WTC11 (cell line): ENCODE data around the gene AATK. TPM values are rescaled to one million over a fixed set of nuclear protein-coding genes. Genes with fewer than 3 reads are reported as not detected.

ENCODE experiments used
- ATAC-seq: fragments of 200-7000 bp; cut with Tn5 transposase; 2 replicates; pipeline ENCODE4 v1.10.0; 2021; ENCODE audit warnings: mild to moderate bottlenecking, moderate library complexity
- CTCF ChIA-PET: fragments of 300-600 bp; sonication (Branson Sonifier 250); formaldehyde crosslinking; loops from one replicate; lab custom pipeline; 2021; ENCODE audit warnings: antibody characterized with exemption; lab: Charles Lee
- POLR2A ChIA-PET: fragments of 350-600 bp; sonication (Branson Sonifier 250); formaldehyde crosslinking; loops from one replicate; lab custom pipeline; 2021; ENCODE audit warnings: antibody characterized with exemption; lab: Charles Lee
- DNase-seq: peaks from one replicate; pipeline ENCODE4 v3.0.0; 2021; ENCODE audit warnings: low spot score
- H3K27ac Mint-ChIP-seq: 2 replicates; pipeline ENCODE4 v1.8.0; 2021; ENCODE audit warnings: mixed read lengths
- H3K27me3 Mint-ChIP-seq: 2 replicates; pipeline ENCODE4 v1.8.0; 2021; ENCODE audit warnings: low read depth, mild to moderate bottlenecking, moderate library complexity, mixed read lengths
- H3K36me3 Mint-ChIP-seq: 2 replicates; pipeline ENCODE4 v1.8.0; 2021; ENCODE audit warnings: mixed read lengths
- H3K4me1 Mint-ChIP-seq: 2 replicates; pipeline ENCODE4 v1.8.0; 2022; ENCODE audit warnings: mixed read lengths
- H3K4me3 Mint-ChIP-seq: 2 replicates; pipeline ENCODE4 v1.8.0; 2021; ENCODE audit warnings: mild to moderate bottlenecking, moderate library complexity, mixed read lengths
- H3K9me3 Mint-ChIP-seq: 2 replicates; pipeline ENCODE4 v1.8.0; 2021; ENCODE audit warnings: mixed read lengths
- ATF3 ChIP-seq: sonication (generic); formaldehyde crosslinking; conservative IDR thresholded peaks from 2 replicates; pipeline ENCODE4 v1.8.1; 2022; ENCODE audit warnings: mild to moderate bottlenecking, missing genetic modification reagents
- CBFB ChIP-seq: sonication (generic); formaldehyde crosslinking; IDR thresholded peaks from 2 replicates; pipeline ENCODE4 v1.8.1; 2022; ENCODE audit warnings: mild to moderate bottlenecking, low read depth, missing genetic modification reagents
- CTCF ChIP-seq: fragments of 200-600 bp; IDR thresholded peaks from 2 replicates; pipeline ENCODE4 v1.8.0; 2022; ENCODE audit warnings: antibody characterized with exemption
- ELF4 ChIP-seq: sonication (generic); formaldehyde crosslinking; IDR thresholded peaks from 2 replicates; pipeline ENCODE4 v1.8.1; 2022; ENCODE audit warnings: low read depth, mild to moderate bottlenecking, moderate library complexity, missing genetic modification reagents
- GABPB1 ChIP-seq: sonication (generic); formaldehyde crosslinking; IDR thresholded peaks from 2 replicates; pipeline ENCODE4 v1.8.1; 2023; ENCODE audit warnings: mild to moderate bottlenecking, missing genetic modification reagents
- HMGA2 ChIP-seq: fragments of 250-450 bp; sonication (Bioruptor Pico); IDR thresholded peaks from 2 replicates; pipeline ENCODE4 v1.4.0; 2021; ENCODE audit warnings: mild to moderate bottlenecking, moderate library complexity
- HMGXB4 ChIP-seq: sonication (generic); formaldehyde crosslinking; IDR thresholded peaks from 2 replicates; pipeline ENCODE4 v1.8.1; 2023; ENCODE audit warnings: mild to moderate bottlenecking, moderate library complexity, missing genetic modification reagents
- KAT7 ChIP-seq: sonication (generic); formaldehyde crosslinking; IDR thresholded peaks from 2 replicates; pipeline ENCODE4 v1.8.1; 2023; ENCODE audit warnings: missing genetic modification reagents, mild to moderate bottlenecking, borderline replicate concordance
- MAX ChIP-seq: sonication (generic); formaldehyde crosslinking; IDR thresholded peaks from 2 replicates; pipeline ENCODE4 v1.8.0; 2022; ENCODE audit warnings: mild to moderate bottlenecking, missing genetic modification reagents
- MXD4 ChIP-seq: fragments of 250-450 bp; sonication (Bioruptor Pico); IDR thresholded peaks from 2 replicates; pipeline ENCODE4 v1.8.0; 2021; ENCODE audit warnings: mild to moderate bottlenecking, moderate library complexity, borderline replicate concordance
- NR2C2 ChIP-seq: sonication (generic); formaldehyde crosslinking; IDR thresholded peaks from 2 replicates; pipeline ENCODE4 v1.8.0; 2022; ENCODE audit warnings: mild to moderate bottlenecking, missing genetic modification reagents
- OVOL2 ChIP-seq: fragments of 250-450 bp; sonication (Bioruptor Pico); IDR thresholded peaks from 2 replicates; pipeline ENCODE4 v1.9.0; 2021; ENCODE audit warnings: mild to moderate bottlenecking, borderline replicate concordance
- RORB ChIP-seq: fragments of 250-450 bp; sonication (Bioruptor Pico); IDR thresholded peaks from 2 replicates; pipeline ENCODE4 v1.9.0; 2021; ENCODE audit warnings: mild to moderate bottlenecking
- SOX15 ChIP-seq: fragments of 250-450 bp; sonication (Bioruptor Pico); IDR thresholded peaks from 2 replicates; pipeline ENCODE4 v1.9.0; 2021; ENCODE audit warnings: mild to moderate bottlenecking
- SP1 ChIP-seq: sonication (generic); formaldehyde crosslinking; conservative IDR thresholded peaks from 2 replicates; pipeline ENCODE4 v1.8.1; 2022; ENCODE audit warnings: missing genetic modification reagents
- USF2 ChIP-seq: sonication (generic); formaldehyde crosslinking; IDR thresholded peaks from 2 replicates; pipeline ENCODE4 v1.8.1; 2023; ENCODE audit warnings: mild to moderate bottlenecking, missing genetic modification reagents, moderate library complexity
- ZNF532 ChIP-seq: fragments of 250-450 bp; sonication (Bioruptor Pico); IDR thresholded peaks from 2 replicates; pipeline ENCODE4 v1.9.0; 2021; ENCODE audit warnings: mild to moderate bottlenecking, borderline replicate concordance
- total RNA-seq: library from RNA; stranded (reverse); gene quantifications from 3 replicates; pipeline ENCODE4 v1.2.3, GENCODE V29; 2021

The AATK gene
- total RNA-seq, 1 experiment from 2014 or later, result 2.9 TPM

- DNase-seq, result no peak
- H3K4me3 Mint-ChIP-seq, result no peak overlapping the region
- peaks cover 8% of the 10 kb centered on the region; the same call in 1 of the 2 replicates for H3K36me3 Mint-ChIP-seq
- CTCF ChIA-PET, result interaction anchor here (0.6 to 2.8 kb wide), 33 partner anchors 9 to 393 kb away, joined by 3 to 18 read pairs (median 4); partner anchors contain the start of genes CEP131, NDUFAF8 and TEPSIN
- 0 out of 2 replicates have a peak, but pooled peaks have one; percentile 14 for TF ChIP-seq USF2 (CRISPR knock-in tag)
- TF ChIP-seq CTCF, result no peak
- H3K9me3 Mint-ChIP-seq, result peaks cover 11% of the 10 kb centered on the region
- no peak overlapping the region for H3K27ac Mint-ChIP-seq
- POLR2A ChIA-PET, result interaction anchor here (0.6 to 1.1 kb wide), 2 partner anchors 90 to 582 kb away, joined by 3 read pairs; no protein-coding TSS in a partner anchor
- ATAC-seq, result no peak; the same call in 1 of the 2 replicates
- no peaks in the 10 kb centered on the region for H3K4me1 Mint-ChIP-seq
- H3K27me3 Mint-ChIP-seq, result no peaks in the 10 kb centered on the region
These were observed 22.9 kb downstream of the AATK start for GRCh38 chr17:81143200-81143527.

- ChIA-PET POLR2A (interaction anchor here (0.6 kb wide), 1 partner anchor 582 kb away, joined by 3 read pairs; no protein-coding TSS in a partner anchor), CTCF (interaction anchor here (0.6 to 2.8 kb wide), 33 partner anchors 9 to 394 kb away, joined by 3 to 18 read pairs (median 4); partner anchors contain the start of genes CEP131, NDUFAF8 and TEPSIN)
- peak; percentile 90 for ATAC-seq
- peak; percentile 80 for DNase-seq
- no peaks in the 10 kb centered on the region for H3K27me3 Mint-ChIP-seq
- H3K9me3 Mint-ChIP-seq, result peaks cover 17% of the 10 kb centered on the region
- H3K27ac Mint-ChIP-seq, result peak overlapping the region; percentile 60; the same call in 1 of the 2 replicates
- no peak overlapping the region for H3K4me3 Mint-ChIP-seq
- H3K36me3 Mint-ChIP-seq, result peaks cover 13% of the 10 kb centered on the region; the same call in 1 of the 2 replicates
- H3K4me1 Mint-ChIP-seq, result no peaks in the 10 kb centered on the region
- TF ChIP-seq MAX (CRISPR knock-in tag) (peak; percentile 47; the same call in 1 of the 2 replicates), CTCF (no peak), GABPB1 (CRISPR knock-in tag) (peak; percentile 59)
These were observed 23.5 kb downstream of the AATK start for GRCh38 chr17:81142301-81143199.

- ATAC-seq, result no peak
- H3K9me3 Mint-ChIP-seq, result peaks cover 19% of the 10 kb centered on the region
- H3K4me3 Mint-ChIP-seq, result no peak overlapping the region
- ChIA-PET CTCF (interaction anchor here (0.9 to 2.0 kb wide), 5 partner anchors 9 to 60 kb away, joined by 3 to 5 read pairs (median 5); no protein-coding TSS in a partner anchor), POLR2A (no interaction called here)
- H3K4me1 Mint-ChIP-seq, result no peaks in the 10 kb centered on the region
- DNase-seq, result no peak
- no peaks in the 10 kb centered on the region for H3K27me3 Mint-ChIP-seq
- H3K36me3 Mint-ChIP-seq, result peaks cover 14% of the 10 kb centered on the region; the same call in 1 of the 2 replicates
- no peak overlapping the region for H3K27ac Mint-ChIP-seq
- TF ChIP-seq SOX15 (no peak), SP1 (no peak), ATF3 (CRISPR knock-in tag) (no peak), OVOL2 (CRISPR knock-in tag) (no peak), ZNF532 (CRISPR knock-in tag) (no peak), ELF4 (CRISPR knock-in tag) (no peak), RORB (no peak), KAT7 (CRISPR knock-in tag) (no peak), NR2C2 (CRISPR knock-in tag) (no peak), MAX (CRISPR knock-in tag) (no peak), HMGXB4 (no peak), MXD4 (CRISPR knock-in tag) (no peak), HMGA2 (CRISPR knock-in tag) (no peak), CBFB (CRISPR knock-in tag) (no peak)
These were observed 25.3 kb downstream of the AATK start for GRCh38 chr17:81140695-81141094.
